GM18907 (cell line): Measurements from ENCODE around the gene BLOC1S2.
A peak's percentile ranks its signal among the peaks of the same experiment; 100 is the strongest.
"Not testable (repeated sequence)": the region's sequence is repeated elsewhere in the genome, so short reads cannot be mapped to it uniquely, and the experiment has no call there.

Experiments used
- ATAC-seq: cut with Tn5 transposase; IDR thresholded peaks from one replicate; pipeline ENCODE4 v1.9.1; 2021; ENCODE audit warnings: mild to moderate bottlenecking, moderate library complexity; ENCODE audit not compliant: unreplicated experiment

The BLOC1S2 gene

GRCh38 chr10:100292300-100292699 is 5.8 kb upstream of the BLOC1S2 start:
- not testable (repeated sequence) for ATAC-seq

GRCh38 chr10:100291356-100291755 is 4.9 kb upstream of the BLOC1S2 start:
- no peak for ATAC-seq

GRCh38 chr10:100289641-100290040 is 3.2 kb upstream of the BLOC1S2 start:
- no peak for ATAC-seq

GRCh38 chr10:100288196-100288595 is 1.7 kb upstream of the BLOC1S2 start:
- ATAC-seq, result no peak

- no peak for ATAC-seq
Measured at GRCh38 chr10:100287756-100288155, 1.3 kb upstream of the BLOC1S2 start.

GRCh38 chr10:100285326-100285725 is 1.2 kb downstream of the BLOC1S2 start:
- ATAC-seq, result not testable (repeated sequence)

- ATAC-seq, result no peak
Measured at GRCh38 chr10:100282907-100283306, 3.6 kb downstream of the BLOC1S2 start.

- ATAC-seq, result not testable (repeated sequence)
Measured at GRCh38 chr10:100276971-100277370, 9.5 kb downstream of the BLOC1S2 start.

GRCh38 chr10:100267239-100268104 is 19.0 kb downstream of the BLOC1S2 start, which contains the start of gene CWF19L1:
TSS of gene CWF19L1 (minus strand) at chr10:100267638. CDS start at chr10:100267593, 45 bp downstream.
- ATAC-seq, result peak; percentile 79

- ATAC-seq, result no peak
Measured at GRCh38 chr10:100265821-100266485, 20.5 kb downstream of the BLOC1S2 start.

- no peak for ATAC-seq
Measured at GRCh38 chr10:100254191-100254590, 32.3 kb downstream of the BLOC1S2 start.

GRCh38 chr10:100253041-100253440 is 33.4 kb downstream of the BLOC1S2 start:
- no peak for ATAC-seq

GRCh38 chr10:100248820-100249219 is 37.7 kb downstream of the BLOC1S2 start:
- no peak for ATAC-seq

- ATAC-seq, result no peak
Measured at GRCh38 chr10:100245484-100246220, 40.8 kb downstream of the BLOC1S2 start.

- no peak for ATAC-seq
Measured at GRCh38 chr10:100239851-100240250, 46.6 kb downstream of the BLOC1S2 start.

GRCh38 chr10:100238429-100238828 is 48.1 kb downstream of the BLOC1S2 start:
- ATAC-seq, result no peak

- ATAC-seq, result no peak
Measured at GRCh38 chr10:100232101-100232500, 54.4 kb downstream of the BLOC1S2 start.

GRCh38 chr10:100229819-100230422 is 56.6 kb downstream of the BLOC1S2 start:
- ATAC-seq, result no peak

GRCh38 chr10:100223879-100224278 is 62.6 kb downstream of the BLOC1S2 start:
- ATAC-seq, result no peak
